GM23338 (cell line): ENCODE data around the gene GNAS.

Source experiments
- CREB1 ChIP-seq: fragments of 250-450 bp; sonication (Bioruptor Pico); IDR thresholded peaks from 2 replicates; pipeline ENCODE4 v1.5.0; 2020; ENCODE audit warnings: low read depth, mild to moderate bottlenecking, moderate library complexity
- EZH2 ChIP-seq: fragments of 200-600 bp; sonication (generic); IDR thresholded peaks from one replicate; pipeline ENCODE4 v1.8.0; 2017; ENCODE audit warnings: antibody characterized with exemption, mild to moderate bottlenecking, low read depth; ENCODE audit not compliant: unreplicated experiment
- EZH2phosphoT487 ChIP-seq: fragments of 200-600 bp; sonication (generic); IDR thresholded peaks from one replicate; pipeline ENCODE4 v1.8.1; 2018; ENCODE audit warnings: antibody characterized with exemption; ENCODE audit not compliant: unreplicated experiment
- POLR2AphosphoS5 ChIP-seq: IDR thresholded peaks from 2 replicates; pipeline ENCODE4 v1.6.1; 2016; ENCODE audit warnings: antibody characterized with exemption, low read depth
- STAT1 ChIP-seq: IDR thresholded peaks from one replicate; pipeline ENCODE4 v1.6.1; 2016; ENCODE audit warnings: antibody characterized with exemption; ENCODE audit not compliant: unreplicated experiment
- ZNF114 ChIP-seq: fragments of 250-450 bp; sonication (Bioruptor Pico); IDR thresholded peaks from 2 replicates; pipeline ENCODE4 v1.5.0; 2020; ENCODE audit warnings: mild to moderate bottlenecking, moderate library complexity
- TF ChIP-seq, protein P1 (sequence below), 2 experiments: fragments of 200-600 bp in 1 of 2; sonication (generic) in 1 of 2; conservative IDR thresholded peaks; 2 replicates each; pipeline versions ENCODE4 v1.5.1 to v1.6.1; 2016 to 2017; ENCODE audit warnings: antibody characterized with exemption in 2 of 2, low read depth in 2 of 2, mild to moderate bottlenecking in 2 of 2, moderate library complexity in 1 of 2
- TF ChIP-seq, protein P2 (sequence below): IDR thresholded peaks from one replicate; pipeline ENCODE4 v1.6.1; 2018; ENCODE audit warnings: antibody characterized with exemption; ENCODE audit not compliant: unreplicated experiment

DNA sequence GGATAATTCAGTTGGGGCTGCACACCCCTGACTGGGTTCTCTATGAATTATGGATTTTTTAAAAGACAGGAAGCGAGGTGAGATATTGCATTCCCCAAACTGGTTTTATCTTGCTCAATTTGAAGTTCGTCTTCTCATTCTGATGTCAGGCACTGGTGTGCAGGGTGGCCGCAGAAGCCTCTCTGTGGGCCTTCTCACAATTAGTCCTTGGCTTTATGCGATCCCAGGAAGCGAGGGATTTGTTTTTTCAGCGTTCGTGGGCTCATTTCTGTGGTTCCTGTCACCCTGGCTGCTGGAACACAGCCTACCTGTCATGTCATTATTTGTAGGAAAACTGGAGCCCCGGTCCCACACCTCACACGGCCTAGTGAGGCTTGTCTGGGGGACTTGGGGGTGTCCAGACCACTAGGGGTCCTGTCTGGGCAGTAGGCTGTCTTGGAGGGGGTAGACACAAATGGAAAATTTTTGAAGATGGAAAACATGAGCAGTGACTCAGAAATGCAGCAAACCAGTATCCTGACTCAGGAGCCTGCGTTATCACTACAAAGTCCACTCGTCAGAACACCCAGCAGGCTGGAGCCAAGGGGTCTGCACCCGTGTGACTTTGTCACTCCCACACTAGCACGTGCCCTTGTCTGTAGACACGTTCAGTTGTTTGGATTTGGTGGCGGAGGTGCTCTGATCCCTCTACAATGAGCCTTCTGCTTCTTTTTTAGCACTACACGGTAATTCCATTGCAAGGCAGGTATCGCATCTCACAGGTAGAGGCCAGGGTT is 44.1 kb upstream of the GNAS start:
- TF ChIP-seq, protein P1, sequence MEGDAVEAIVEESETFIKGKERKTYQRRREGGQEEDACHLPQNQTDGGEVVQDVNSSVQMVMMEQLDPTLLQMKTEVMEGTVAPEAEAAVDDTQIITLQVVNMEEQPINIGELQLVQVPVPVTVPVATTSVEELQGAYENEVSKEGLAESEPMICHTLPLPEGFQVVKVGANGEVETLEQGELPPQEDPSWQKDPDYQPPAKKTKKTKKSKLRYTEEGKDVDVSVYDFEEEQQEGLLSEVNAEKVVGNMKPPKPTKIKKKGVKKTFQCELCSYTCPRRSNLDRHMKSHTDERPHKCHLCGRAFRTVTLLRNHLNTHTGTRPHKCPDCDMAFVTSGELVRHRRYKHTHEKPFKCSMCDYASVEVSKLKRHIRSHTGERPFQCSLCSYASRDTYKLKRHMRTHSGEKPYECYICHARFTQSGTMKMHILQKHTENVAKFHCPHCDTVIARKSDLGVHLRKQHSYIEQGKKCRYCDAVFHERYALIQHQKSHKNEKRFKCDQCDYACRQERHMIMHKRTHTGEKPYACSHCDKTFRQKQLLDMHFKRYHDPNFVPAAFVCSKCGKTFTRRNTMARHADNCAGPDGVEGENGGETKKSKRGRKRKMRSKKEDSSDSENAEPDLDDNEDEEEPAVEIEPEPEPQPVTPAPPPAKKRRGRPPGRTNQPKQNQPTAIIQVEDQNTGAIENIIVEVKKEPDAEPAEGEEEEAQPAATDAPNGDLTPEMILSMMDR (conservative IDR thresholded peaks at IDR 0.05; ENCODE audit: low read depth in 2 of 2), result no peak
- no peak for TF ChIP-seq POLR2AphosphoS5
- TF ChIP-seq CREB1 (CRISPR knock-in tag), result no peak
- TF ChIP-seq ZNF114 (CRISPR knock-in tag), result no peak
- TF ChIP-seq, protein P2, sequence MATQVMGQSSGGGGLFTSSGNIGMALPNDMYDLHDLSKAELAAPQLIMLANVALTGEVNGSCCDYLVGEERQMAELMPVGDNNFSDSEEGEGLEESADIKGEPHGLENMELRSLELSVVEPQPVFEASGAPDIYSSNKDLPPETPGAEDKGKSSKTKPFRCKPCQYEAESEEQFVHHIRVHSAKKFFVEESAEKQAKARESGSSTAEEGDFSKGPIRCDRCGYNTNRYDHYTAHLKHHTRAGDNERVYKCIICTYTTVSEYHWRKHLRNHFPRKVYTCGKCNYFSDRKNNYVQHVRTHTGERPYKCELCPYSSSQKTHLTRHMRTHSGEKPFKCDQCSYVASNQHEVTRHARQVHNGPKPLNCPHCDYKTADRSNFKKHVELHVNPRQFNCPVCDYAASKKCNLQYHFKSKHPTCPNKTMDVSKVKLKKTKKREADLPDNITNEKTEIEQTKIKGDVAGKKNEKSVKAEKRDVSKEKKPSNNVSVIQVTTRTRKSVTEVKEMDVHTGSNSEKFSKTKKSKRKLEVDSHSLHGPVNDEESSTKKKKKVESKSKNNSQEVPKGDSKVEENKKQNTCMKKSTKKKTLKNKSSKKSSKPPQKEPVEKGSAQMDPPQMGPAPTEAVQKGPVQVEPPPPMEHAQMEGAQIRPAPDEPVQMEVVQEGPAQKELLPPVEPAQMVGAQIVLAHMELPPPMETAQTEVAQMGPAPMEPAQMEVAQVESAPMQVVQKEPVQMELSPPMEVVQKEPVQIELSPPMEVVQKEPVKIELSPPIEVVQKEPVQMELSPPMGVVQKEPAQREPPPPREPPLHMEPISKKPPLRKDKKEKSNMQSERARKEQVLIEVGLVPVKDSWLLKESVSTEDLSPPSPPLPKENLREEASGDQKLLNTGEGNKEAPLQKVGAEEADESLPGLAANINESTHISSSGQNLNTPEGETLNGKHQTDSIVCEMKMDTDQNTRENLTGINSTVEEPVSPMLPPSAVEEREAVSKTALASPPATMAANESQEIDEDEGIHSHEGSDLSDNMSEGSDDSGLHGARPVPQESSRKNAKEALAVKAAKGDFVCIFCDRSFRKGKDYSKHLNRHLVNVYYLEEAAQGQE, result no peak
- TF ChIP-seq EZH2, result no peak
- no peak for TF ChIP-seq EZH2phosphoT487
- TF ChIP-seq STAT1, result no peak
